Measurements from ENCODE around the gene LIMS3.
"Not testable (repeated sequence)": the region's sequence is repeated elsewhere in the genome, so short reads cannot be mapped to it uniquely, and the experiment has no call there.

LIMS3 gene

DNA sequence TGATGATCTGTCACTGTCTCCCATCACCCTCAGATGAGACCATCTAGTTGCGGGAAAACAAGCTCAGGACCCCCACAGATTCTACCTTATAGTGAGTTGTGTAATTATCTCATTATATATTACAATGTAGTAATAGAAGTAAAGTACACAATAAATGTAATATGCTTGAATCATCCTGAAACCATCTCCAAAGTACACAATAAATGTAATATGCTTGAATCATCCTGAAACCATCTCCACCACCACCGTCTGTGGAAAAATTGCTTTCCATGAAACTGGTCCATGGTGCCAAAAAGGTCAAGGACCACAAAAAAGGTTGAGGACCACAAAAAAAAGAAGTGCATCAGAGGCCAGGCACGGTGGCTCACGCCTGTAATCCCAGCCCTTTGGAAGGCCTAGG is 29.3 kb downstream of the LIMS3 start:
- not testable (repeated sequence) for DNase-seq

GRCh38 chr2:109929222-109929621 is 30.7 kb downstream of the LIMS3 start:
- not testable (repeated sequence) for DNase-seq

- DNase-seq: not testable (repeated sequence)
These were observed 38.0 kb downstream of the LIMS3 start for GRCh38 chr2:109936534-109936933.

DNA sequence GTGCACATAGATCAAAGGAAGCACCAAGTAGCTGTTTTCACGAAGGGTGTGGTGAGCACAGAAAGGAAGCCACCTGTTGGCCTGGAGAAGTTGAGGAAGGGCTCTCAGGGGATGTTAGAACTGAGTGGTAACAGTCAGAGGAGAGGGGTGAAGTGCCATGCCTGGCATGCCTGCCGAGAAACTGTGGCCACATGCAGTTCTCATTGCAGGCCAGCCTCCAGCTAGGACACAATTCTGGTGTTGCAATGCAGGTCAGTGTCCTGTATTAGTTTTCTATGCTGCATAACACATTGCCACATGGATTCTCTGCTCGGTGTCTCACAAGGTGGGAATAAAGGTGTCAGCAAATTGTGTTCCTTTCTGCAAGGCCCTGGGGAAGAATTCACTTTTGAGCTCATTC is 46.9 kb downstream of the LIMS3 start:
- not testable (repeated sequence) for DNase-seq

GRCh38 chr2:109947262-109947958 is 48.9 kb downstream of the LIMS3 start:
- not testable (repeated sequence) for DNase-seq

GRCh38 chr2:109947959-109948520 is 49.6 kb downstream of the LIMS3 start:
- not testable (repeated sequence) for DNase-seq

- DNase-seq: not testable (repeated sequence)
These were observed 51.8 kb downstream of the LIMS3 start for GRCh38 chr2:109950146-109950843.

- not testable (repeated sequence) for DNase-seq
These were observed 65.5 kb downstream of the LIMS3 start for GRCh38 chr2:109963942-109964341.

DNA sequence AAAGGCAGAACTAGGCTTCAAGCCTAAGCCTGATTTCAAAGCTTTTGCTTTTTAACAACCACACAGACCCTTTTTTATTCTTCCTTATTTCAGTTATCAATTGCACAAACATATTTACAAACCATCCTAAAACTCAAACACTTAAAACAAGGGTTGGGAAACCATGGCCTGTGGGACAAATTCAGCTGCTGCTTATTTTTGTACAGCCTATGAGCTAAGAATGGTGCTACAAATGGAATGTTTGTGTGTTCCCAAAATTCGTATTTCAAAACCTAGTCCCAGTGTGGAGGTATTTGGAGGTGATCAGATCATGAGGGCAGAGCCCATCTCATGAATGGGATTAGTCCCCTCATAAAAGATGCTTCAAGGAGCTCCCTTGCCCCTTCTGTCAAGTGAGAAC is 67.0 kb downstream of the LIMS3 start:
- not testable (repeated sequence) for DNase-seq

GRCh38 chr2:109966107-109966736 is 67.7 kb downstream of the LIMS3 start:
- not testable (repeated sequence) for DNase-seq

- not testable (repeated sequence) for DNase-seq
These were observed 68.4 kb downstream of the LIMS3 start for GRCh38 chr2:109966858-109967257.

DNA sequence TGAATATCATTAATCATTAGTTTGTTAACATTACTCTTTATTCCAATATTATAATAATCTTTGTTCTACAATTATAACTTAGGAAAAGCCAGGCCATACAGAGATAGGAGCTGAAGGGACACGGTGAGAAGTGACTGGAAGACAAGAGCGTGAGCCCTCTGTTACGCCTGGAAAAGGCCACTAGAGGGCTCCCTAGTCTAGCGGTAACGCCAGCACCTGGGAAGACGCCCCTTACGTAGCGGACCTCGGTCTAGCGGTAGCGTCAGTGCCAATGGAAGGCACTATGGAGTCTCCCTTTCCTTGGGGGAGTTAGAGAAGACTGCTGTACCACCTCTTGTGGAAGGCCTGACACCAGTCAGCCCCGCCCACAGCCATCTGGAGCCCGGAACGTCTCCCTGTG is 71.4 kb downstream of the LIMS3 start:
- DNase-seq: not testable (repeated sequence)

DNA sequence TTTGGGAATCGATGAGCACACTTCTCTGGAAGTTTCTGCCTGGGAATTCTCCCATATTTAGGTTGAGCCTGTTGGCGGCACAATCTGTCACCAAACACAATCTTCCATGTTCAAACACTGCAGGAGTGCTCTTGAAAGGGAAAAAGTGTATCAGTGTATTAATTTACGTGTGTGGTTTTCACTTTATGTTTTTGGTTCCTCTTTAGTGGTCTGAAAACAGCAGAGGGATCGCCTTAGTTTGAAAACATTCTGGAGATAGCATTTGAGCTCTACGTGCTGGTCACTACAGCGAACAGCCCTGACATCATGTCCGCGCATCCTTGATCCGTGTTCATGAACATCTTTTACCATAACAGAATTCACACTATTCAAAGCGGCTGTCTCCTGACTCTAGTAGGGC is 73.2 kb downstream of the LIMS3 start:
- DNase-seq: not testable (repeated sequence)

Data from activated effector memory CD4-positive, alpha-beta T cell treated with anti-CD3 and anti-CD28 coated beads, Interleukin-2, amount 50 U/mL, for 16 hours (primary cell).